ENCODE measurements around the gene FBXW4. TPM values are rescaled to one million over a fixed set of nuclear protein-coding genes. Genes with fewer than 3 reads are reported as not detected.

FBXW4 gene
- total RNA-seq, 1 donor from 2014 or later, result 24.4 TPM

DNA sequence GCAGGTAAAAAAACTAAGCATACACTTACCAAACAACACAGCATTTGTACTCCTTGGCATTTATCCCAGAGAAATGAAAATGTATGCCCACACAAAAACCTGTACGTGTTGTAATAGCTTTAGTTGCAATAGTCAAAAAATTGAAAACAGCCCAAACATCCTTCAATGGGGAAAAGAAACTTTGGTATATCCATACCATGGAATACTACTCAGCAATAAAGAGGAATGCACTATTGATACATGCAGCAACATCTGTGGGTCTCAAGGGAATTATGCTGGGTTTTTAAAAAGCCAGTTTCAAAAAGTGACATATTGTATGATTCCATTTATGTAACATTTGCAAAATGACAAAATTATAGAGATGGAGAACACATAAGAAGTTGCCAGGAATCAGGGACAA is 71.4 kb downstream of the FBXW4 start:
- TF ChIP-seq, protein P1, sequence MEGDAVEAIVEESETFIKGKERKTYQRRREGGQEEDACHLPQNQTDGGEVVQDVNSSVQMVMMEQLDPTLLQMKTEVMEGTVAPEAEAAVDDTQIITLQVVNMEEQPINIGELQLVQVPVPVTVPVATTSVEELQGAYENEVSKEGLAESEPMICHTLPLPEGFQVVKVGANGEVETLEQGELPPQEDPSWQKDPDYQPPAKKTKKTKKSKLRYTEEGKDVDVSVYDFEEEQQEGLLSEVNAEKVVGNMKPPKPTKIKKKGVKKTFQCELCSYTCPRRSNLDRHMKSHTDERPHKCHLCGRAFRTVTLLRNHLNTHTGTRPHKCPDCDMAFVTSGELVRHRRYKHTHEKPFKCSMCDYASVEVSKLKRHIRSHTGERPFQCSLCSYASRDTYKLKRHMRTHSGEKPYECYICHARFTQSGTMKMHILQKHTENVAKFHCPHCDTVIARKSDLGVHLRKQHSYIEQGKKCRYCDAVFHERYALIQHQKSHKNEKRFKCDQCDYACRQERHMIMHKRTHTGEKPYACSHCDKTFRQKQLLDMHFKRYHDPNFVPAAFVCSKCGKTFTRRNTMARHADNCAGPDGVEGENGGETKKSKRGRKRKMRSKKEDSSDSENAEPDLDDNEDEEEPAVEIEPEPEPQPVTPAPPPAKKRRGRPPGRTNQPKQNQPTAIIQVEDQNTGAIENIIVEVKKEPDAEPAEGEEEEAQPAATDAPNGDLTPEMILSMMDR (IDR thresholded peaks at IDR 0.05; ENCODE audit: insufficient read depth, low read length, poor library complexity, severe bottlenecking), result no peak
- Histone ChIP-seq H3K27me3 (ENCODE audit: control insufficient read depth, insufficient read depth, low read length) (no peaks in the 10 kb centered on the region), H3K36me3 (ENCODE audit: control insufficient read depth, insufficient read depth, low read length) (no peaks in the 10 kb centered on the region), H3K4me3 (ENCODE audit: low read depth, low read length) (no peak overlapping the region)
- no peak for DNase-seq (ENCODE audit: low read depth)

DNA sequence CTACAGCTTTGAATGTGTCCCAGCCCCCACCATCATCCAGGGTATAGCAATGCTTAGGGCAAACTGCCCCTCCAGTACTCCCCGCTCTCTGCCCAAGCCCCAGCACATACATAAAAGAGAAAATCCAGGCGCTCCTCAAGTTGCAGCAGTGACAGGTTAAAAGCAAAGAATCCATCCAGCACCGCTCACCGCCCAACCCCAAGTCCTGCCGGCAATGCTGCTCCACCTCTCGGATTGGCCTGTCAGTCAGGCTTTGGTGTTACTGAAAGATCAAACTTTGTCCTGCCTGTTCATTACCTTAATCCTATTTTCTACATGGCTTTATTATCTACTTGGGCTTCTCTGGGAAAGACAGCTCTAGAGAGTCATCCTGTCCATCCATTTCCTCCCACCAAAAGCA is 75.0 kb downstream of the FBXW4 start:
- no peak for DNase-seq (ENCODE audit: low read depth)
- Histone ChIP-seq H3K36me3 (ENCODE audit: control insufficient read depth, insufficient read depth, low read length) (no peaks in the 10 kb centered on the region), H3K27me3 (ENCODE audit: control insufficient read depth, insufficient read depth, low read length) (no peaks in the 10 kb centered on the region), H3K4me3 (ENCODE audit: low read depth, low read length) (no peak overlapping the region)
- TF ChIP-seq, protein P1 (IDR thresholded peaks at IDR 0.05; ENCODE audit: insufficient read depth, low read length, poor library complexity, severe bottlenecking), result no peak

DNA sequence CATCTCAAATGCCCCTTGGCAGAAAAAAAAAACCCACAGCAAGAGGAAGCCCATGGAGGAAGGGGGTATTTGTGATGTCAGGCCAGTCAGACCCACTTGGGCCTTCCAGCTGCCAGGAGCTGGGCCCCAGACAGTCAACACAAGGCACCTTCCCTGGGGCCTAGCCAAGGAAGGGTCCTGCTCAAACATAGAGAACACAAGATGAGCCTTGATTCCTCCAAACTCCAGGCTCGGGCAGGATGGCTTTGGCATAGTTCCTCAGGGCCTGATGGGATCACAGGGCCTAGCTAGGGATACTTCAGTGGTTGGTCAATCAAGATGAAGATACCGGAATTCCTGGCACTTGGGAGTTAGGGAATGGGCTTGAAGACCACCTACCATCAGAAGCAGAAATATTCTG is 76.1 kb downstream of the FBXW4 start:
- TF ChIP-seq, protein P1 (IDR thresholded peaks at IDR 0.05; ENCODE audit: insufficient read depth, low read length, poor library complexity, severe bottlenecking), result no peak
- DNase-seq (ENCODE audit: low read depth), result no peak
- H3K36me3 ChIP-seq (ENCODE audit: control insufficient read depth, insufficient read depth, low read length), result no peaks in the 10 kb centered on the region

DNA sequence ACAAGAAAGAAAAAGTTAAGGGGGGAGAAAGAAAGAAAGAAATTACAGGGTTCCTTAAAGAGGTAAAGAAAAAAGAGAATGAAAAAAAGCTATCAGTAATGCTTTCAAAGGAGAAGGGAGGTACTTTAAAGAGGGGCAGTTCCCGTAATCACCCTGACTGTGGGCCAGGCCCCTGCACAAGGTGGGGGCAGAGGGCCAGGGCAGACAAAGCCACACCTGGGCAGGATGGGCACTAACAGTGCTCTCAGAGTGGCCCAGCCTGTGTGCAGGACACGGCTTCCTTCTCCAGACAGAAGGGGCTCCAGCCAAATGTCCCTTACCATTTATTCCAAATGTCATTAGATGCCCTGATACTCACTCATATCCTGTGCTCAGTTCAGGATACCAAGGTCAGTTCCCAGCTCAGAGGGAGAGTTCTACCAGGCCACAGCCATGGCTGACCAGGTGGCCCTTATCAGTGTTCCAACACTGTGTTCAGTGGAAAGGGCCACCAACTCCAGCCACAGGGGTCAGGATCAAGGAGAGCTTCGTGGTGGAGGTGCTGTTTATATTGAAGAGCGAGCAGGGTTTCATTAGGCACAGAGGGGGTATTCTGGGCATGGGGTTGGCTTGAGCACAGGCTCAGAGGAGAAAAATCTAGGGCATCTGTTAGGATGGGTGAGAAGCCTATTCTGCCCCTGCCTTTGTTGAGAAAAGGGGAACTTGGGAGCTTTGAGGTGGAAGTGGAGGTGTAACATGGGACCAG is 77.0 kb downstream of the FBXW4 start:
- DNase-seq (ENCODE audit: low read depth), result no peak
- TF ChIP-seq, protein P1 (IDR thresholded peaks at IDR 0.05; ENCODE audit: insufficient read depth, low read length, poor library complexity, severe bottlenecking), result no peak
- Histone ChIP-seq H3K36me3 (ENCODE audit: control insufficient read depth, insufficient read depth, low read length) (no peaks in the 10 kb centered on the region), H3K27me3 (ENCODE audit: control insufficient read depth, insufficient read depth, low read length) (no peaks in the 10 kb centered on the region), H3K4me3 (ENCODE audit: low read depth, low read length) (no peak overlapping the region)

More for the DNA sequence above, 76.1 kb downstream of the FBXW4 start:
- Histone ChIP-seq H3K27me3 (ENCODE audit: control insufficient read depth, insufficient read depth, low read length) (no peaks in the 10 kb centered on the region), H3K4me3 (ENCODE audit: low read depth, low read length) (no peak overlapping the region)

DNA sequence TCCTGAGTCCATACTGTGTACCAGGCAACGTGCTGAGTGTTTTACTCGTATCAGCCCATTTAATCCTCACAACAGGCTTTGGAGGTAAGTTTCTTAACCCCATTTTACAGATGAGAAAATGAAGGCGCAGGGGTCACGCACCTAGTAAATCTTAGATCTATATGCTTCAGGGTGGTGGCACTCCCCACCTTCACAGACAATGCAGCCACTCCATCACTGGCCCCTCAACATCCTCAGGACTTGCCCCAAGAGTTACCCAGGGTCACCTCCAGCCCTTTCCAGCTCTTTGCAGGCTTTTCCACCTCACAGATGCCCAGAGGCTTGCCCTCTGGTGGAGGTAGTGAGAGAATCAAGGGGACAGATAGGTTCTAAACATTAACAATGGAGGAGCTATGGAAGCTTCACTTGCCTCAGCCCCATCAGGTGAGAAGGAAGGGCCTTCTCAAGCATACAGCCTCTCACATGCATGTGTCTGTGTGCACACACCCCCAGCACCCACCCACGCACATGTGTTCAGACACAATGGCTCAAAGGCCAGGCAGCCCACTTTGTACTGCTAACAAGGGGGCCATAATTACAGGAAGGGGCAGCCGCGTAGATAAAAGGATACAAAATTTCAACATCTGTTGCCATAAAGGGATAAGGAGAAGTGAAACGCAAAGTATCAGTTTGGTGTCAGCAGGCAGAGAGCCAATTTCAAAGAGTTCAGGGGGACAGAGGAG is 77.7 kb downstream of the FBXW4 start:
- DNase-seq (ENCODE audit: low read depth), result no peak
- Histone ChIP-seq H3K4me3 (ENCODE audit: low read depth, low read length) (no peak overlapping the region), H3K27me3 (ENCODE audit: control insufficient read depth, insufficient read depth, low read length) (no peaks in the 10 kb centered on the region), H3K36me3 (ENCODE audit: control insufficient read depth, insufficient read depth, low read length) (no peaks in the 10 kb centered on the region)
- TF ChIP-seq, protein P1 (IDR thresholded peaks at IDR 0.05; ENCODE audit: insufficient read depth, low read length, poor library complexity, severe bottlenecking), result no peak

All from kidney epithelial cell (primary cell).